Body of pancreas (tissue), 4 donors: Measurements from ENCODE around the gene LDB2.

Source experiments
- POLR2A ChIP-seq, 3 donors: fragments of 450-650 bp; IDR thresholded peaks; one replicate each; pipeline ENCODE4 v1.6.1; 2016; ENCODE audit warnings: antibody characterized with exemption in 3 of 3, mild to moderate bottlenecking in 2 of 3
- TF ChIP-seq, protein P1 (sequence below), 7 experiments: fragments of 450-650 bp in 4 of 7; fragments of 200-600 bp in 3 of 7; sonication (generic) in 3 of 7; IDR thresholded peaks; one replicate each; pipeline ENCODE4 v1.5.1; 2016 to 2019; ENCODE audit warnings: antibody characterized with exemption in 7 of 7

DNA sequence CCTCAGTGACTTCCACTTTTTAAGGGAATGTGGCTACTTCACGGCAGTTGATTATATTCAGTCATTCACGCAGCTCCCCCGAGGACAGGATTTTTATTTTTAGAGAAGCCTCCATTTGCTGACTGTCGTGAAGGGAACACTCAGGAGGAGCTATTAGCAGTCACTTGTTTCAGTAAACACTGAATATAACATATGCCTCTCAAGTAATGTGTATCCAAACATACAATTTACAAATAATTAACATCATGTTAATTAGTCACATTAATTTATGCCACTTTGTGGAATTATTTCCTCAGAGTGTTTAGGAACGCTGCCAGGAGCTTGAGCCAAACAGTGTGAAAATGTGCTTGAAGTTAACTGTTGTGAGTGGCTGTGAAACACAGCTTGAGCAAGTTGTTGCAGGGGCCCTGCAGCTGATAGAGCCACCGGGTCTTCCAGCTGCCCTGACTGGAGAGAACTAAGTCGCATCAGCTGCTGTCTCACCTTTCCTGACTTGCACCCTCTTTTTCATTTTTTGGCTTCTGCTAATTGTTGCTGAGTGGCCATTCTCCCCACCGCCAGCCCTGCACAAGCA lies 245.6 kb downstream of the LDB2 start:
- TF ChIP-seq POLR2A (IDR thresholded peaks at IDR 0.05) = no peak
- TF ChIP-seq, protein P1, sequence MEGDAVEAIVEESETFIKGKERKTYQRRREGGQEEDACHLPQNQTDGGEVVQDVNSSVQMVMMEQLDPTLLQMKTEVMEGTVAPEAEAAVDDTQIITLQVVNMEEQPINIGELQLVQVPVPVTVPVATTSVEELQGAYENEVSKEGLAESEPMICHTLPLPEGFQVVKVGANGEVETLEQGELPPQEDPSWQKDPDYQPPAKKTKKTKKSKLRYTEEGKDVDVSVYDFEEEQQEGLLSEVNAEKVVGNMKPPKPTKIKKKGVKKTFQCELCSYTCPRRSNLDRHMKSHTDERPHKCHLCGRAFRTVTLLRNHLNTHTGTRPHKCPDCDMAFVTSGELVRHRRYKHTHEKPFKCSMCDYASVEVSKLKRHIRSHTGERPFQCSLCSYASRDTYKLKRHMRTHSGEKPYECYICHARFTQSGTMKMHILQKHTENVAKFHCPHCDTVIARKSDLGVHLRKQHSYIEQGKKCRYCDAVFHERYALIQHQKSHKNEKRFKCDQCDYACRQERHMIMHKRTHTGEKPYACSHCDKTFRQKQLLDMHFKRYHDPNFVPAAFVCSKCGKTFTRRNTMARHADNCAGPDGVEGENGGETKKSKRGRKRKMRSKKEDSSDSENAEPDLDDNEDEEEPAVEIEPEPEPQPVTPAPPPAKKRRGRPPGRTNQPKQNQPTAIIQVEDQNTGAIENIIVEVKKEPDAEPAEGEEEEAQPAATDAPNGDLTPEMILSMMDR (IDR thresholded peaks at IDR 0.05) = no peak
